CD4-positive, alpha-beta T cell treated with Interleukin-4 for 1 hour (primary cell): Measurements from ENCODE around the gene CDH4.

Experiments used
- DNase-seq, 2 donors: peaks; one replicate each; pipeline ENCODE4 v3.0.0-alpha.2; 2020 to 2022

Gene CDH4

DNA sequence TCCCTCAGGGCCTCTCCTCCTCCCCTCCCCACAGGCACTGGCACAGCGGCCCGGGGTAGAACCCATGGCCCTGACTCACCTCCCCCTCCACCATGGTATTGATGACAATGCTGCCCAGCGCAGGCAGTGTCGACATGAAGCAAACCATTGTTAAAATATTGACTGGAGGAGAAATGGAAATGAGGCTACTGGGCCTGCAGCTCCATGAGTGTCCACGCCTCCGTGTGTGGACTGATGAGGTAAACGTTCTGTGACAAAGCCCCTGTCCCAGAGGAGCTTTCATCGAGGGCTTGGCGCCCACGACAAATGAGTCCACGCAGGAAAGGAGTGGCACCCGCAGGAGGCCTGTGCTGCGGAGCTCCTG is 410.9 kb downstream of the CDH4 start:
- no peak for DNase-seq

DNA sequence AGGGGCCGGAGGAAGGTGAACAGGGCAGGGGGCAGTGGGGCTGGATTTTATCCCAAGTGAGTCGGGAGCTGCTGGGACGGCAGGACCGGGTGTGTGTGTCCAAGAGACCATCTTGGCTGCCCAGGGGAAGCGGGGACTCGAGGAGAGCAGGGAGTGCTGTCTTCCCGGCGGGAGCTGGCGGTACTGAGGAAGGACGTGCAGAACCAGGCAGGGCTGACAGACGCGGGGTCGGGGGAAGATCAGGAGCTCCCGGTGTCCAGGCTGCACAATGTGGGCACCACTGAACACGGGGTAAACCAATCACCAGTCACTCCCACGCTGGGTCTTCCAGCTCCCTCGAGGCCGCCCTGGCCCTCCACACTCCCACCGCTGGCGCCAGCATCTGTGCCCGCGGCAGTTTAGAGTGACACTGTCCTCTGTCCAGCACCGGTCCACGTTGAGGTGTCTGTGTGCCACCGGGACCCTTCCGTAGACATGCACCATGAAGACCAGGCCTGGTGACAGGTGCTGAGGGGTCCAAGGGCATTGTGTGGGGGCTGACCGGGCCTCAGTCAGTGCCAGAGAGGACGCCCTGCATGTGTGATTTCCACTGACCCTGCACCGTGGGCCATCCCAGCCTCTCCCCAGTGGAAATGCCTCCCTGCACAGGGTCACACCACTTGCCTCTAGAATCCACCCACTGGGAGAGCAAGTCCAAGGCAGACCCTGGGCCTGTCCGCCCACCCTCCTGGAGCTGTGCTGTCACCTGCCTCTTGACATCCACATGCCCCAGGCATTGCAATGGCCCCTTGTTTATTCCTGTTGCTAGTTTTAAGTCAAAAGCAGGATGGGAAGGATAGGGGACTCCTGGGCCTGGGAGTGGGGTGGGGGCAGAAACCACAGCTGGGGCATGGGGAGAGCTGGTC is 411.7 kb downstream of the CDH4 start:
- no peak for DNase-seq

DNA sequence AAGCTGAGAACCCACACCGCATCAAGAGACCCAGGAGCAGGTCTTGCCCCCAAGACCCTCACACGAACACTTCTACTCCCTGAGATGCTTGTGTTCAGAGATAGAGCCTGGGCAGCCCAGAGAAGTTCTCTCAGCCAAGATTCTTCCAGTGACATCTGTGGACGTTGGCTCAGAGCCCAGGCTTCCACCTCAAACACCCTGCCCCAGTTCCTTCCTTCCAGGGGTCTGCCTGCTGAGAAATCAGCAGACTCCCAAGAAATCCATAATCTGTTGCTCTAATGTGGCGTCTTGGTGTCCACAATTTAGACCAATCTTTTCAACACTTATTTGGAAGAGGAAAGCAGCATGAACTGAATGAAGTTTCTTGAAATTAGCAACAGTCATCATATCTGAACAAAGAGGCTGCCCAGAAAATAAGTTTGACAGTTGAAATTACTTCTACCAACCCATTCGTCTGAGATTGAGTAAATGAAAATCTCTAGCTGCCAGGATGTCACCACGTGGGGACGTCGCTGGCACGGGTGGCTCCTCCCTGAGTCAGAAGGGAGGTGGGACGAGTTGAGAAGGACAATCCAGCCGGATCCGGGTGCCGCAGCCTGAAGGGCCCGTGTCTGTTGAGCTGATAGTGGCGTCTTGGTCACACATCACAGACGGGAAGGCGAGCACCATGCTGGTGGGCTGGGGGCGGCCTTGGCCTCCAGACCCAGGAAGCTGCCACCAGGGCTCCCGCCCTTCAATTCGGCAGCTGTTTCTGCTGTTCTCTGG is 412.7 kb downstream of the CDH4 start:
- no peak for DNase-seq

DNA sequence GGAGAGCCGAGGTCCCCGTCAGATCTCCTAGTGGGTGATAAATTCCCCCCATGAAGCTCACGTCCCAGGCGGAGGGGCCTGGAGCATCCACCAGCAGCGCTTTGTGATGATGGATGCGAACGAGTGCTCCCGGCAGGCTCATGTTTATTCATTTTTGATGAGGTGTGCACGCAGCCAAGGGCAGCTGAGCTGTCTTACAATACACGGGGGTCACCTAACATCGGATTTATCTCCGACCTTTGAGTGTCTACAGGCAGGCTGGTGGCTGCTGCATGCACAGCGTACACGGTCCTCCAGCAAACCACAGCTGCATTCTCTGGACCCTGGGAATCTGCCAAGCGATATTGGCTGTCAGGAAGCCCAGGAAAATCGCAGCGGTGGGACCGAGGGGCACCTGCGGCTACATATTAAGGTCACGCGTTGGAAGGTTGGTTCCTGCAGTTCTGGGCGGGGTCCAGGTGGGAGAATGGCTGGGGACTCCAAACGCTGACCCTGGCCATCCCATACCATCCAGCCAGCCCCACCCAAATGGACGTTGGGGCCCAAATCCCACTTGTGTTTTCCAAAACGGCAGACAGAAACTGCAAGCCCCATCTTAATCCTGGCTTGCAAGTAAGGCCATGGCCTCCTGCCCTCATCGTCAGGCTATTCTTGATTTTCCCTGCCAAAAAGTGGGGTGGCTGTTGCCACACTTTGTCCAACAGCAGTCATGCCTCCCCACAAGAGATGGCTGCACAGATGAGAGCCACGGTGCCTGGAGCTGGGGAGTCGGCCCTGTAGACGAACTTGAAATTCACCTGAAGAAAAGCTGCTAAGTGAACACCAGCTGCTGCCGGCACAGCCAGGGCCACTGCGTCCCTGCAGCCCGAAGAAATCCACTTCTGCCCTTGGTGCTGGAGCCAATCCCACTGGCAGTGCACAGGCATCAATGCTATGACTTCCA is 413.7 kb downstream of the CDH4 start:
- no peak for DNase-seq

DNA sequence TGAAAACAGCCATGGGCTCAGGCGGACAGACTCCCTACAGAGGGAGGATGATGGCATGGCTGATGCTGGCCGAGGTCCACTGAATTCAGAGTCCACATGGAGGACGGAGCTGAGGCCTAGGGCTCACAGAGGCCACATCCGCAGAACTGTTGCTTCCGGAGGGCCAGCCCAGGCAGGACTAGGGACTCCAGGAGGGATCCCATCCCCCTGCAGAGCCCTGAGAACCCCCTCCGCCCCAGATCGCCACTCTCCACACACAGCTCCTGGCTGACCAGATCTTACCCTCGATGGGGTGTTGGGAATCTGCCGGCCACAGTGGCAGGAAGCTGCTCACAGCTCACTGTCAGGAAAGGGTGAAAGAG is 414.4 kb downstream of the CDH4 start:
- no peak for DNase-seq

DNA sequence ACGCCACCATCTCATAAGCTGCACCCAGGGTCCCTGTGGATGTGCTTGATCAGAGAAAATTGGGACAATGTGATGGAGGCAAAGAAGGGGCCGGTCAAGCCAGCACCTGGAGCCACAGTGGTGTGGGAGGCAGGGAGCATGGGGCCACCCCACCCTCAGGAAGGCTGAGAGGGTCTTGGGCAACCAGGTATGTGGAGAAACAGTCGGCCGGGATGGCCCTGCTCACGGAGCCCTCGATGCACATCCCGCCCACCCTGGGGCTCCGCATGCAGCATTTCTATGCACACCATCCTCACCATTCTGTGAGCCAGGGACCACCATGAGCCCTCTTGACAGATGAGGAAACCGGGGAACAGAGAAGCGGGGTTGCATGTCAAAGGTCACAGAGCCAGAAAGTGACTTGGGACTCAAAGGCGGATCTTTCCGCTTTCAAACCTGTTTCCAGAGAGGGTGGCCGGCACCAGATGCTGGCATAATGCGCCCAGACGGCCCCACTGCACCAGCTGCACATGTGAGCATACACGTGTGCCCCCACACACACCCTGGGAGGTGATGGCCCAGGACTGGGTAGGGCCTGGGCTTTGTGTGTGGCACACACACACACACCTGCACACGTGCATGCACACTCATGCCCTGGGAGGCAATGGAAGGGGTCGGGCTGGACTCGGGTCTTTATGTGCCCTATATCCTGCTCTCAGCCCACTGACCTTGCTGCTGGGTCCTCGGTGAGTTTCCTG is 415.2 kb downstream of the CDH4 start:
- DNase-seq, result no peak

DNA sequence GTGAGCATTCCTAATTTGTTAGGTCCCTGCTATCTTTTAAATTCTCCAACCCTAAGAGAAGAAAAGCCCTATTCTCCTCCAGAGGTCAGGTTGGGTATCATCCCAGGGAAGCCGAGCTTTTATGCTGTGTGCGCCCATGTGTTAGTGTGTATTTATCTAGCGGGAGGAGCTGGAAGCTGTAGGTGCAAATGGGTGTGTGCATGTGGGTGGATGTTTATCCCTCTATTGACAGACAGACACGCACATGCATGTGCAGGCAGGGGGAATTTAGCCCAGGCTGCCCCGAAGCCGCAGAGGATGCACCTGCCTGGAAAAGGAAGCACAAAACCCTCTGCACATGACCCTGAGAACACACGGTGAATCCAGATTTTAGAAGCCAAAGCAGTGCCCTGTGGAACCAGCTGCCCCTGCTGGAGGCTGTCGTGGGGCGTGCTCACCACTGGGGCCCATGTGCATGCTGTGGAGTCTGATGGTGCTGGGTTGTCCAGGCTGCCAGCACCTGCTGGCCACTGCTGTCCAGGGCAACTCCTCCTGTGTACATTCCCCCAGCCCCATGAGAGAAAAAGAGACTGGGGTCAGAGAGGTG is 416.1 kb downstream of the CDH4 start:
- DNase-seq, result no peak

DNA sequence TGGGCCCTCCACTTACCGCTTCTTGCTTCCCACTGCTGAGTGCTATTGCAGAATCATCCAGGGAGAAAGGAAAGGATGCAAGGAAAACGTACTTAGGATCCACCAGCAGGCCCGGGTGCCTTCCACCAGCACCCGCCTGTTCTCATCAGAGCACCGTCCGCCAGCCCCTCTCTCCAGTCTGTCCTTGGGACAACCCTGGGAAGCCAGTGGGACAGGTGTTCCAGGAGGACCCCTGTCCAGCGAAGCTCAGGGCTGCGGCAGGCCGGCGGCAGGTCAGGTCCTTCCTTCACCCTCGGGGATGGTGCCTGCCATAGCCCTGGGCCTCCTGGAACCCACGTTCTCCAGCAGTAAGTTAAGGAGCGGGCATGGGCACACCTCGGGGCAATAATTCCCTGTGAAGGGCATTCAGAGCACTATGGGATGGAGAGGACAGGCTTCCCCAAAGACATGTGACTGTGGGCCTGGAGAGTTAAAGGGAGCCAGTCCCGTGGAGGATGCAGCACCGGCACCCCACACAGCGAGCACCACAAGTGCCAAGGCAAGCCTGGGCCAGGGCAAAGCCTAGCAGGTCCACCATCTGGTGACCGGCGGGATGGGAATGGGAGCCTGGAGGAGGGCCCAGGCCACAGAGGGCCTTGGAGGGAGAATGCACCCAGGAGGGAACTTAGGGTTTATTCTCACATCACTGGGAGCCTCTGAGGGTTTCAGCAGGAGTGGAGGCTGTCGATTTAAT is 416.9 kb downstream of the CDH4 start:
- DNase-seq, result no peak

DNA sequence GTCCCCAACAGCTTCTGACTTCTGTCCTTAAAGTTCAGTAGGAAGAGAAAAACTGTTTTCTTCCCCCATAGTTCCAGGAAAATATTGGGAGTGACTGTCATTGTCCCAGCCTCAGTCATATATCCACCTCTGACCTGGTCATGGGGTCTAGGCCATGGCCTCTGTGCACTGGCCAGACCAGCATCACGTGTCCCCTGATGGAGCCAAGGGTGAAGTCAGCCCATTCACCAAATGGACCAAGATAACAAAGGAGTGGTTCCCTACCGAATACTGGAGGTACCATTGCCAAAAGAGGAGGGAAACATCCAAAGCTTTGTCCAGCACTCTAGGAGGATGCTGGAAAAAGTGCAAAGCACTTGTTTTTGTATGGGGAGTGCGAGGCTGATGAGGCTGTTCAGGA is 418.2 kb downstream of the CDH4 start:
- DNase-seq, result no peak

DNA sequence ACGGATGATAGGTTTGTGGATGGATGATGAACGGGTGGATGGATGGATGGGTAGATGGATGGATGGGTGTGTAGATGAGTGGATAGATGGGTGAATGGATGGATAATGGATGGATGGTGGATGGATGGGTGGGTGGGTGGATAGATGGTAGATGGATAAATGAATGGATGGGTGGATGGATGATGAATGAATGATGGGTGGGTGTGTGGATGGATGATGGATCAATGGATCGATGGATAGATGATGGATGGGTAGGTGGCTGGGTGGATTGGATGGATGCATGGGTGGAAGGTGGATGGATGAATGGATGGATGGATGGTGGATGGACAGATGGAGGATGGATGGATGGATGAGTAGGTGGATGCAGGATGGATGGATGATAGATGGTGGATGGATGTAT is 419.5 kb downstream of the CDH4 start:
- DNase-seq, result no peak

DNA sequence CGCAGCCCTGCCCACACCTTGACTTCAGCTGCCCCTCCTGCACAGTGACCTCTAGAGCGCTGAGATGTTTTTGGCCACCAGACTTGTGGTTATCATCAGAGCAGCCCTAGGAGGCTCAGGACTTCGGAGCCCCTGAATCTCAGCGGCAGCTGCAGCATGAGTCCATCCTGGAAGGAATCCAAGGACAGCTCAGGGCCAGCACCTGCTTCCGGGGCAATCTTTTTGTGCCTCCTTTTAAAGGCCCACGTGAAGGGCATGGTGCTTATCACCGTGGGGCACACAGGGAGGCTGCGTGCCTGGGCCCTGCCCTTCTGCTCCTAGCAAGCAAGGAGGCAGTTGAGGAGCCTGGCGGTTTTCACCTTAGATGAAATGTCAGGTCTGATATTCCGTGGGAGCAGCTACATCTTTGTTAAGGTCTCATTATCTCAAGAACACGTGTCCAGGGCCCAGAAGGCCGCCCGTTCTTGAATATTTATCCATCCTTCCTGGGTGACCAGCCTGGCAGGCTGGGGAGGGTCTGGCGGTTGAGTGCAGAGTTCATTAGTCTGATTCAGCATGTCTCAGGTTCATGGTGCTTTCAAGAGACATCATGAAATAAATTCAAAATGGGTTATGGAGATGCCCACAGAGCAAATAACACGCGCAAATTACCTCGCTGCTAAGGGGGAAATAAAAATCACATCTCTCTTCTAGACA is 421.2 kb downstream of the CDH4 start:
- DNase-seq, result no peak

DNA sequence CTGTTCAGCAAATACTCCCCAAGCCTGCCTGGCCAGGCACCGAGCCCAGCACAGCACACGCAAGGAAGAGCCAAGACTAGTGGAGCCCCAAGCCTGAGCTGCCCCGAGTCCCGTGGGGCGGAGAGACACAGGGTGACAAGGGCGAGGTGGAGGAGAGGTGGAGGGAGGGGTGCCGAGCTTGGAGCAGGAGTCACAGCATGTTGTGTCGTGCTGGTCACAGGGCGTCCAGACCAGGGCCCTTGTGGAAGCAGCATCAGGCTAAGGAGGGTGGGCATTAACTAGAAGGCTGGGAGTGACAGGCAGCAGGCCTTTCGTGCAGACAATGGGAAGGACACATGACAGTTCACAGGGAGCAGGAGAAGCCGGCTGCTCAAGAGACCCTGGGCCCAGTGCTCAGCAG is 422.1 kb downstream of the CDH4 start:
- no peak for DNase-seq

DNA sequence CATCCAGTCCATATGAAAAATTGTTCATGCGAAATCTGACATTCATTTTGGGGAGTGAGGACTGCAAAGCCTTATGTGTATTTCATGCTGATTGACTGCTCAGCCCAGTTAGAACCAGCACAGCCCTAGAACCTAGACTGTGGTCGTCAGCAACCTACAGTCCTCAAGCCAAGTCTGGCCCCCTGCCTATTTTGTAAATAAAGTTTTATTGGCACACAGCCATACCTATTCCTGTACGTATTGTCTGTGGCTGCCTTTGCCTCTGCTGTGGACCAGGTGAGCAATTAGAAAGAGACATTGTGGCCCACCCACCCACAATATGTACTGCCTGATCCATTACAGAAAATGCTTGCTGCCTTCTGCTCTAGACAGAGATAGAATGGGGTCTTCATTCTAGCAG is 422.6 kb downstream of the CDH4 start:
- DNase-seq, result no peak

DNA sequence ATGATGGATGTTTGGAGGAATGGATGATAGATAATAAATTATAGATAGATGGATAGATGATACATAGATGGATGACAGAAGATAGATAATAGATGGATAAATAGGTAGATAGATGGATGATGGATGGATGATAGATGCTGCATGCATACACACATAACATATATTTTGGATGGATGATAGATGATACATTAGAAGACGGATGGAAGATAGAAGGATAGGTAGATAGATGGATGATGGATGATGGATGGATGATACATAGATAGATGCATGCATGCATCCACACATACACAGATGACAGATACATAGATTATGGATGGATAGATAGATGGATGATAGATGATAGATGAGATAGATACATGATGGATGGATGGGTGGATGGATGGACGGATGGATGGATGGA is 425.9 kb downstream of the CDH4 start:
- DNase-seq, result no peak

DNA sequence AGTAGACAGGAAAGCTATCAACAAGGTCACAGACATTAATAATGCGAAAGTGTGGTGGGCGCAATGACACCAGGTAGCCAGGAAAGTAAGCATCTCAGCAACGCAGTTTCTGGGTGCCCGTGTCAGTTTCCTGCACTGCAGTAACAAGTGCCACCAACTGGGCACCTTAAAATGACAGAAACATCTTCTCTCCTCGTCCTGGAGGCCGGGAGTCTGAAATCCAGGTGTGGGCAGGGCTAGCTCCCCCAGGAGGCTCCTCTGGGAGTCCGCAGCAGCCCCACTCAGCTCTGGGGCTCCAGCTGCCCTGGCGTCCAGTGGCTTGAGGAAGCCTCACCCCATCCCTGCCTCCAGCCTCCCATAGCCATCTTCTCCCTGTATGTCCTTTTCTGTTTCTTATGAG is 426.4 kb downstream of the CDH4 start:
- no peak for DNase-seq

DNA sequence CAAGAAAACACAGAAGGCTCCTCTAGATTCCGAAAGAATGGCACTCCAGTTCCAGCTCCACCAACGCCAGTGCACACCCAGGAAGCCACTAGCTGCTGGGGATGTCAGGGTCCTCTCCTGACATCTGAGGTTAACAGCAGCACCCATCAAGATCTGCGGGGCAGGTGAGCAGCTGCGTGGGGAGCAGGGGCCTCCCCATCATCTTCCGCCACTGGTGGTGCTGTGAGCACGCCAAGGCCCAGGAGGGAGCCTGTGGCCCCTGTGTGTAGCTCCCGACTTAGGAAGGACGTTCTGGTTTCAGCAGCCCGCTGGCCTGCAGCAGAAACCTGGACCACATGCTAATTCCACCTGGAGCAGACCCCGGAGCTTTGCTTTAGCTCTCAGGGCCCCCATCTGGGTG is 427.4 kb downstream of the CDH4 start:
- DNase-seq, result no peak

DNA sequence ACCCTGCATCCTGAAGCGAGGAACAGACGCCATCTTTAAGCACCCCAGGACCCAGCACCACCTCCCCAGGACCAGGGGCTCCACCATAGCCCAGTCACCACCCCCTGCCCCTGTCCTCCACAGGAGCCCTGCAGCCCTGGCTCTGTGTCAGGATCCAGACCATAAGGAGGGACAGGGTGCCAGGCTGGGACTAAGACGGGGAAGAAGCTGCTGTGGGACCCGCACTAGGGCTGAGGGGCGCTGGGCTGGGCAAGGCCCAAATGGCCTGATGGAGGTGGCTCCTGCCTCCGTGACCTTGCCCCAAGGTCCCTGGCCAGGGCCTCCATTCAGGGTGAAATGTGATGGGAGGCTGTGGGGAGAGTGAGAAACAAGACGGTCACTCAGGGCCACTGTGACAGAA is 428.0 kb downstream of the CDH4 start:
- no peak for DNase-seq

DNA sequence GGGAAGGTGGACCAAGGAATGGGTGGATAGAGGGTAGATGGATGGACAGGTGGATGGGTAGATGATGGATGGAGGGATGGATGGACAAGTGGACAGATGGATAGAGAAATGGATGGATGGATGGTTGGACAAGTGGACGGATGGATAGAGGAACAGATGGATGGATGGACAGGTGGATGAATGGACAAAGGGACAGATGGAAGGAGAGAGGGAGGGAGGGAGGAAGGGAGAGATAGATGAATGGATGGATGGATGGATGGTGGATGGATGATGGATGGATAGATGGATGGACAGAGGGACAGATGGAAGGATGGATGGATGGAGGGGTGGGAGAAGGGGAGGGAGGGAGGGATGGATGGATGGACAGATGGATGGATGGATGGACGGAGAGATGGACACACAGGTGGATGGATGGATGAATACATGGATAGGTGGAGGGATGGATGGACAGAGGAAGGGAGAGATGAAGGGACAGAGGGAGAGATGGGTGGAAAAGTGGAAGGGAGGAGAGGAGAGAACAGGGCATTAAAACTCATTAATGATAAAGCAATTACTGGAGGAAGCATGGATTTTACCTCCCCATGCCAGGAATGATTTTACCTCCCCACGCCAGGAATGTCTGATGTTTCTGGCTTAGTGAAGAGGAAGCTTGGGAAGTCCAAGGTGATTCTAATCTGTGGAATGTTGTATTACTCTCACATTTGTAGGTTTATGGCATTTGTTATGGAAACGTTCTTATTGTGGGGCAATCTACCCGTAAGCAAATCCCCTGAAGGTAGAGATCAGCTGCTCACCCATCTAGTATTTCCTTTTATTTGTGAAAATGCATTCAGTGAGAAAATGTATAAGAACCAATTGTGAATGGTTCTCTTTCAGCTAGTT is 430.3 kb downstream of the CDH4 start:
- no peak for DNase-seq

DNA sequence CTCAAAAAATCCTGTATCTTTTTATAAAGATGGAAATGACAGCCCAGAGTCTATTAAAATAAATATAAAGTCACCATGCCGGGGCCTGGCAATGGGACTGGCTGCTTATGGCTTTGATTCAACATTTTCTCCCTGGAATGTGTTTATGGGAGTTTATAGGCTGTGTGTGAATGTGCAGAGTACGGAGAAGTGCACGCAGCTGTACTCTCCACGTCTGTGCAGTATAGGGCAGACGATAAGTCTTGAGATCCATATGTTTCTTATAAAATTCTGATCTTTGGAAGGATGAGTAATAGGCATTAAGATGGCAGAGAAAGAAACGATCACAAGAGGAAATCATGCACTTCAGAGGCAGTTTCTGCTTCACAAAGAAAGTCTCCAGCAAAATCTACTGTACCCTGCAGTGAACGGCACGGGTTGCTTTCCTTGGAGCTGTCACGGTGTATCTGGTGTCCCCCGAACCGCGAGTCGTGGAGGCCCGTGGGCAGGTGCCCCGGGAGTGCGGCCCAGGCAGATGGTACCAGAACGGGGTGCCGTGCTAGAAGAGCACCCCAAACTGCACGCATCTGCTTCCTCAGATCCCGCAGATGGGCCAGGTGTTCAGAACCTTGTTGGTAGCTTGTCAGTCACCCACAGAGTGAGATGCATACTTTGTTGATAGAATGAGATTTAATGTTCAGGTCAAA is 431.1 kb downstream of the CDH4 start:
- DNase-seq, result no peak
